Measurements from ENCODE around the gene GTF3C4.

The GTF3C4 gene

DNA sequence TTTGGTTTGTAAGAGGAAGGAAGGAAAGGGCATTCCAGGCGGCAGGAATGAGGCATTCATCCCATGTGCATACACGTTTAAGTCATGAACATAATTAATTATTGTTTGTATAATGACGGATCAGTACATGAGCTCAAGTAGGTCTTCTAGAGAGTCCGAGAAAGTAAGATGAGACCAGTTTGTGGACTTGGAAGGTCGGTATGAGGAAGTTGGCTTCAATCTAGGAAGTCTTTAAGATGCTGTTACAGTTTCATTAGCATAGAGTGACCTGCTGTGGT lies 2.1 kb downstream of the GTF3C4 start:
- H3K27me3 ChIP-seq (ENCODE audit: low read depth, low read length) = no peaks in the 10 kb centered on the region
- H3K4me1 ChIP-seq (ENCODE audit: control insufficient read depth in 1 of 2, insufficient read depth in 2 of 2, low read length in 2 of 2) = peaks cover 14 to 29% of the 10 kb centered on the region in 2 donors
- no peak overlapping the region for H3K4me3 ChIP-seq (ENCODE audit: low read depth in 1 of 2, low read length in 2 of 2)
- no peak overlapping the region for H3K27ac ChIP-seq (ENCODE audit: low read length)
- H3K36me3 ChIP-seq (ENCODE audit: control insufficient read depth in 1 of 2, insufficient read depth in 2 of 2, low read length in 2 of 2) = peaks cover 0 to 4% of the 10 kb centered on the region in 2 donors
- H3K9me3 ChIP-seq (ENCODE audit: control insufficient read depth in 1 of 2, low read length in 2 of 2) = no peaks in the 10 kb centered on the region

GRCh38 chr9:132673355-132673754 lies 3.1 kb downstream of the GTF3C4 start:
- Histone ChIP-seq H3K4me1 (ENCODE audit: control insufficient read depth in 1 of 2, insufficient read depth in 2 of 2, low read length in 2 of 2) (peaks cover 14 to 29% of the 10 kb centered on the region in 2 donors), H3K9me3 (ENCODE audit: control insufficient read depth in 1 of 2, low read length in 2 of 2) (no peaks in the 10 kb centered on the region), H3K4me3 (ENCODE audit: low read depth in 1 of 2, low read length in 2 of 2) (no peak overlapping the region), H3K36me3 (ENCODE audit: control insufficient read depth in 1 of 2, insufficient read depth in 2 of 2, low read length in 2 of 2) (peaks cover 5 to 9% of the 10 kb centered on the region in 2 donors), H3K27me3 (ENCODE audit: low read depth, low read length) (no peaks in the 10 kb centered on the region), H3K27ac (ENCODE audit: low read length) (no peak overlapping the region)

DNA sequence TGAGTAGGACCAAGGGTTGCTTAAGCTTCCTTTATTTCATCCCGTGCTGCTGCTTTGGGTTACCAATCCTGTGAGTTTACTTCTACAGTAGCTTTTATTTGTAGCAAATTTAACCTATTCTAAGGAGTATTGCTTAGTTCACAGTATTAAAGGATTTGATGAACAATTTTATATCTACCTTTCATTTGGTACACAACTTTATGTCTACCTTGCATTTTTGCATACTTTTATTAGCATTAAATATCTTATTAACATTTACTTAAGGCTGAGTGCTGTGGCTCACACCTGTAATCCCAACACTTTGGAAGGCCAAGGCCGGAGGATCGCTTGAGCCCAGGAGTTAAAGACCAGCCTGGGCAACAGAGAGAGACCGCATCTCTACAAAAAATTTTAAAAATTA lies 4.2 kb downstream of the GTF3C4 start:
- Histone ChIP-seq H3K27ac (ENCODE audit: low read length) (no peak overlapping the region), H3K4me1 (ENCODE audit: control insufficient read depth in 1 of 2, insufficient read depth in 2 of 2, low read length in 2 of 2) (peaks cover 14 to 29% of the 10 kb centered on the region in 2 donors)

GRCh38 chr9:132677976-132678375 lies 7.7 kb downstream of the GTF3C4 start:
- peaks cover 0 to 7% of the 10 kb centered on the region in 2 donors for H3K4me1 ChIP-seq (ENCODE audit: control insufficient read depth in 1 of 2, insufficient read depth in 2 of 2, low read length in 2 of 2)
- H3K27ac ChIP-seq (ENCODE audit: low read length) = no peak overlapping the region
- H3K36me3 ChIP-seq (ENCODE audit: control insufficient read depth in 1 of 2, insufficient read depth in 2 of 2, low read length in 2 of 2) = peaks cover 26 to 28% of the 10 kb centered on the region in 2 donors
- no peaks in the 10 kb centered on the region for H3K9me3 ChIP-seq (ENCODE audit: control insufficient read depth in 1 of 2, low read length in 2 of 2)
- no peak overlapping the region for H3K4me3 ChIP-seq (ENCODE audit: low read depth in 1 of 2, low read length in 2 of 2)
- H3K27me3 ChIP-seq (ENCODE audit: low read depth, low read length) = no peaks in the 10 kb centered on the region

More for the DNA sequence above, 4.2 kb downstream of the GTF3C4 start:
- Histone ChIP-seq H3K36me3 (ENCODE audit: control insufficient read depth in 1 of 2, insufficient read depth in 2 of 2, low read length in 2 of 2) (peaks cover 17 to 20% of the 10 kb centered on the region in 2 donors), H3K9me3 (ENCODE audit: control insufficient read depth in 1 of 2, low read length in 2 of 2) (no peaks in the 10 kb centered on the region), H3K4me3 (ENCODE audit: low read depth in 1 of 2, low read length in 2 of 2) (no peak overlapping the region), H3K27me3 (ENCODE audit: low read depth, low read length) (no peaks in the 10 kb centered on the region)

DNA sequence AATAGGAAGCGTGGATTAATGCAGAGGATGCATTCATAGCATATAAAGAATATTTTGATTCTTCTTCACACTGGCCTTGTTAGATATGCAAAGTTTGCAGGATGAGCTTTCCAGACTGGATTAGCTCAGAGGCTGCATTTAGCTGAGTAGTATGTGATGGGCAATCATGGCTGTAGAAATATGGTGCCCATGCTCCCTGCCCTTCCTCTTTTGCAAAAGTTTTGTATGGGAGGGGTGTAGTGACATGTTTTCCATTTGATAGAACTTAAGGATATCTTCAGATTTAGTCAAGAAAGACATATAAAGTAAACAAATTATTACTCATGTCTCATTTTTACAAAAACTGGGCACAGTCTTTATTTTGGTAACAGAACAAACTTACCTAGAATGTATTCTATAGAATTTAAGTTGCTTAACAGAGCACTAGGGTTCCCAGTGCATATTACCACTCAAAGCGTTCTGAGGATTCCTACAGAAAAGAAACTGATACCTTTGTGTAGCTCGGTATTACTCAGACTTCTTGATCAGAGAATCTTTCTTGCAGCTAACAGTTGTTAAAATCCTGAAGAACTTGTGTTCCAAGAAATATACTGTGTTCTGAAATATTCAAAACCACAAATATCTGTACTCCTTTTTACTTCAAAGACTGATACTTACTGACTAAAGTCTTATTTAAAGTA lies 9.8 kb downstream of the GTF3C4 start:
- H3K36me3 ChIP-seq (ENCODE audit: control insufficient read depth in 1 of 2, insufficient read depth in 2 of 2, low read length in 2 of 2) = peaks cover 40 to 41% of the 10 kb centered on the region in 2 donors
- no peaks in the 10 kb centered on the region for H3K4me1 ChIP-seq (ENCODE audit: control insufficient read depth in 1 of 2, insufficient read depth in 2 of 2, low read length in 2 of 2)
- no peaks in the 10 kb centered on the region for H3K9me3 ChIP-seq (ENCODE audit: control insufficient read depth in 1 of 2, low read length in 2 of 2)
- no peaks in the 10 kb centered on the region for H3K27me3 ChIP-seq (ENCODE audit: low read depth, low read length)
- no peak overlapping the region for H3K4me3 ChIP-seq (ENCODE audit: low read depth in 1 of 2, low read length in 2 of 2)
- H3K27ac ChIP-seq (ENCODE audit: low read length) = no peak overlapping the region

GRCh38 chr9:132681561-132681960 lies 11.3 kb downstream of the GTF3C4 start:
- H3K4me1 ChIP-seq (ENCODE audit: control insufficient read depth in 1 of 2, insufficient read depth in 2 of 2, low read length in 2 of 2) = no peaks in the 10 kb centered on the region
- H3K4me3 ChIP-seq (ENCODE audit: low read depth in 1 of 2, low read length in 2 of 2) = no peak overlapping the region
- H3K9me3 ChIP-seq (ENCODE audit: control insufficient read depth in 1 of 2, low read length in 2 of 2) = no peaks in the 10 kb centered on the region
- no peaks in the 10 kb centered on the region for H3K27me3 ChIP-seq (ENCODE audit: low read depth, low read length)
- no peak overlapping the region for H3K27ac ChIP-seq (ENCODE audit: low read length)
- H3K36me3 ChIP-seq (ENCODE audit: control insufficient read depth in 1 of 2, insufficient read depth in 2 of 2, low read length in 2 of 2) = peaks cover 46 to 54% of the 10 kb centered on the region in 2 donors

DNA sequence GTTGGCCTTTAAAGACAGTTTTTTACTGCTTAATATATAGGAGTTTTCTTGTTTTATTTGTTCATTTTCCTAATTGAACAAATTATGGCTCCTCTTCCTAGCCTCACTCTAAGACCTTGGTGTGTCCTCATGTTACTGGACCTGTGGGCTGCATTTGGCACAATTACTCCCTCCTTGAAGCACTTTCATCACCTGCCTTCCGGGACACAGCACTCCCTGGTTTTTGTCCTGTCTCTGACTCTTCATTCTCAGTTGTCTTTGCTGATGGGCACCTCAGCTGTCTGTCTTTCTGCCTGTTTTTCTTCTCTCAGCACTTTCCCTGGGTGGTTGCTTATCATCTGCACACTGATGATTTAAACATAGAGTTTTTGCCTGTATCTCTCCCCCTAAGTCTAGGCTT lies 13.6 kb downstream of the GTF3C4 start:
- Histone ChIP-seq H3K9me3 (ENCODE audit: control insufficient read depth in 1 of 2, low read length in 2 of 2) (no peaks in the 10 kb centered on the region), H3K4me1 (ENCODE audit: control insufficient read depth in 1 of 2, insufficient read depth in 2 of 2, low read length in 2 of 2) (no peaks in the 10 kb centered on the region), H3K27me3 (ENCODE audit: low read depth, low read length) (no peaks in the 10 kb centered on the region), H3K4me3 (ENCODE audit: low read depth in 1 of 2, low read length in 2 of 2) (no peak overlapping the region), H3K36me3 (ENCODE audit: control insufficient read depth in 1 of 2, insufficient read depth in 2 of 2, low read length in 2 of 2) (peaks cover 44 to 58% of the 10 kb centered on the region in 2 donors), H3K27ac (ENCODE audit: low read length) (no peak overlapping the region)

GRCh38 chr9:132690696-132691095 lies 20.4 kb downstream of the GTF3C4 start:
- no peaks in the 10 kb centered on the region for H3K27me3 ChIP-seq (ENCODE audit: low read depth, low read length)
- no peak overlapping the region for H3K27ac ChIP-seq (ENCODE audit: low read length)
- no peaks in the 10 kb centered on the region for H3K9me3 ChIP-seq (ENCODE audit: control insufficient read depth in 1 of 2, low read length in 2 of 2)
- H3K4me3 ChIP-seq (ENCODE audit: low read depth in 1 of 2, low read length in 2 of 2) = no peak overlapping the region
- peaks cover 41 to 43% of the 10 kb centered on the region in 2 donors for H3K36me3 ChIP-seq (ENCODE audit: control insufficient read depth in 1 of 2, insufficient read depth in 2 of 2, low read length in 2 of 2)
- H3K4me1 ChIP-seq (ENCODE audit: control insufficient read depth in 1 of 2, insufficient read depth in 2 of 2, low read length in 2 of 2) = no peaks in the 10 kb centered on the region

GRCh38 chr9:132694144-132694543 lies 23.9 kb downstream of the GTF3C4 start:
- peaks cover 5 to 15% of the 10 kb centered on the region in 2 donors for H3K9me3 ChIP-seq (ENCODE audit: control insufficient read depth in 1 of 2, low read length in 2 of 2)
- peaks cover 16 to 31% of the 10 kb centered on the region in 2 donors for H3K36me3 ChIP-seq (ENCODE audit: control insufficient read depth in 1 of 2, insufficient read depth in 2 of 2, low read length in 2 of 2)
- no peaks in the 10 kb centered on the region for H3K4me1 ChIP-seq (ENCODE audit: control insufficient read depth in 1 of 2, insufficient read depth in 2 of 2, low read length in 2 of 2)
- no peak overlapping the region for H3K4me3 ChIP-seq (ENCODE audit: low read depth in 1 of 2, low read length in 2 of 2)
- no peak overlapping the region for H3K27ac ChIP-seq (ENCODE audit: low read length)
- no peaks in the 10 kb centered on the region for H3K27me3 ChIP-seq (ENCODE audit: low read depth, low read length)

GRCh38 chr9:132697230-132697629 lies 27.0 kb downstream of the GTF3C4 start:
- H3K4me1 ChIP-seq (ENCODE audit: control insufficient read depth in 1 of 2, insufficient read depth in 2 of 2, low read length in 2 of 2) = no peaks in the 10 kb centered on the region
- H3K36me3 ChIP-seq (ENCODE audit: control insufficient read depth in 1 of 2, insufficient read depth in 2 of 2, low read length in 2 of 2) = peaks cover 0 to 6% of the 10 kb centered on the region in 2 donors

GRCh38 chr9:132698989-132699388 lies 28.7 kb downstream of the GTF3C4 start:
- no peak overlapping the region for H3K4me3 ChIP-seq (ENCODE audit: low read depth in 1 of 2, low read length in 2 of 2)
- H3K36me3 ChIP-seq (ENCODE audit: control insufficient read depth in 1 of 2, insufficient read depth in 2 of 2, low read length in 2 of 2) = no peaks in the 10 kb centered on the region
- peaks cover 5 to 15% of the 10 kb centered on the region in 2 donors for H3K9me3 ChIP-seq (ENCODE audit: control insufficient read depth in 1 of 2, low read length in 2 of 2)
- no peak overlapping the region for H3K27ac ChIP-seq (ENCODE audit: low read length)
- H3K27me3 ChIP-seq (ENCODE audit: low read depth, low read length) = no peaks in the 10 kb centered on the region
- H3K4me1 ChIP-seq (ENCODE audit: control insufficient read depth in 1 of 2, insufficient read depth in 2 of 2, low read length in 2 of 2) = no peaks in the 10 kb centered on the region

More at GRCh38 chr9:132697230-132697629, 27.0 kb downstream of the GTF3C4 start:
- Histone ChIP-seq H3K27ac (ENCODE audit: low read length) (no peak overlapping the region), H3K4me3 (ENCODE audit: low read depth in 1 of 2, low read length in 2 of 2) (no peak overlapping the region), H3K27me3 (ENCODE audit: low read depth, low read length) (no peaks in the 10 kb centered on the region), H3K9me3 (ENCODE audit: control insufficient read depth in 1 of 2, low read length in 2 of 2) (peaks cover 5 to 15% of the 10 kb centered on the region in 2 donors)

DNA sequence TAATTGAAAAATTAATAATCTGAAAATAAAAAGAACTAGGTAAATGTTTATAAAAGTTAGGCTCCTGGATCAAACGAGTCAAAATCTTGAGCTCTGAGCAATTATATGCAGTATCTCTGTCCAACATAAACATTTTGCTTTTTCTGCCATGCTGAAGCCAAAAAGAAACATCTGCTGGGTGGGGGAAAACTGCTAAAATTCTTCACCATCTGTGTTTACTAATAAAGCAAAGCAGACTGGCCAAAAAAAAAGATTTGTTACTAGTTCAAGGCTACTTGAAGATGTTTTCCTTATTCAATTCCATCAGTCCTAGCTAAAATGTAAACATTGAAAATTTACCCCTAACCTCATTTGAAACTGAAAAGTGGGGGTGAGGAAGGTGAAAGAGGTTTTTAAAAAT lies 29.7 kb downstream of the GTF3C4 start:
- Histone ChIP-seq H3K27ac (ENCODE audit: low read length) (no peak overlapping the region), H3K36me3 (ENCODE audit: control insufficient read depth in 1 of 2, insufficient read depth in 2 of 2, low read length in 2 of 2) (no peaks in the 10 kb centered on the region), H3K4me1 (ENCODE audit: control insufficient read depth in 1 of 2, insufficient read depth in 2 of 2, low read length in 2 of 2) (no peaks in the 10 kb centered on the region), H3K27me3 (ENCODE audit: low read depth, low read length) (no peaks in the 10 kb centered on the region), H3K4me3 (ENCODE audit: low read depth in 1 of 2, low read length in 2 of 2) (no peak overlapping the region), H3K9me3 (ENCODE audit: control insufficient read depth in 1 of 2, low read length in 2 of 2) (peaks cover 5 to 15% of the 10 kb centered on the region in 2 donors)
